GM06990 (cell line): ENCODE data around the gene BAZ1A.

Source experiments
- DNase-seq: peaks from one replicate; pipeline ENCODE4 v3.0.0-alpha.2; 2011; ENCODE audit not compliant: insufficient read length; ENCODE audit errors: extremely low read depth
- H3K27me3 ChIP-seq: replicated peaks from 2 replicates; pipeline ENCODE4 v1.6.0; 2011; ENCODE audit warnings: low read length; ENCODE audit not compliant: control insufficient read depth, insufficient read depth
- H3K36me3 ChIP-seq: 2 replicates; pipeline ENCODE4 v1.5.1; 2011; ENCODE audit warnings: low read length; ENCODE audit not compliant: control insufficient read depth, insufficient read depth
- H3K4me3 ChIP-seq: replicated peaks from 2 replicates; pipeline ENCODE4 v1.5.1; 2011; ENCODE audit warnings: low read depth, mild to moderate bottlenecking, control low read depth, low read length
- CTCF ChIP-seq: IDR thresholded peaks from 2 replicates; pipeline ENCODE4 v1.5.1; 2011; ENCODE audit warnings: low read length, control low read depth, mild to moderate bottlenecking, inconsistent platforms; ENCODE audit not compliant: insufficient read depth, poor library complexity, severe bottlenecking

Gene BAZ1A

GRCh38 chr14:34875031-34875922 is at the start of gene BAZ1A:
Gene BAZ1A, minus strand, starts transcription at chr14:34875360. Its CDS starts 756 bp downstream, at chr14:34874604.
- peak; percentile 74 for DNase-seq
- H3K4me3 ChIP-seq: peak within 1 kb of the TSS; percentile 81
- TF ChIP-seq CTCF: no peak
- no peaks in the 10 kb centered on the region for H3K36me3 ChIP-seq
- H3K27me3 ChIP-seq: no peaks in the 10 kb centered on the region

- Histone ChIP-seq H3K27me3 (no peaks in the 10 kb centered on the region), H3K36me3 (no peaks in the 10 kb centered on the region), H3K4me3 (no peak overlapping the region)
- no peak for DNase-seq
- no peak for TF ChIP-seq CTCF
Measured at GRCh38 chr14:34920339-34920738, 45.2 kb upstream of the BAZ1A start.

GRCh38 chr14:34913619-34914018 is 38.5 kb upstream of the BAZ1A start:
- no peaks in the 10 kb centered on the region for H3K27me3 ChIP-seq
- TF ChIP-seq CTCF: no peak
- no peak for DNase-seq
- H3K36me3 ChIP-seq: no peaks in the 10 kb centered on the region
- H3K4me3 ChIP-seq: no peak overlapping the region

GRCh38 chr14:34912966-34913365 is 37.8 kb upstream of the BAZ1A start:
- DNase-seq: no peak
- no peak overlapping the region for H3K4me3 ChIP-seq
- no peaks in the 10 kb centered on the region for H3K27me3 ChIP-seq
- TF ChIP-seq CTCF: no peak
- H3K36me3 ChIP-seq: no peaks in the 10 kb centered on the region

GRCh38 chr14:34912182-34912581 is 37.0 kb upstream of the BAZ1A start:
- Histone ChIP-seq H3K36me3 (no peaks in the 10 kb centered on the region), H3K4me3 (no peak overlapping the region), H3K27me3 (no peaks in the 10 kb centered on the region)
- no peak for TF ChIP-seq CTCF
- DNase-seq: no peak
